ENCODE data around the gene SACS. TPM values are rescaled to one million over a fixed set of nuclear protein-coding genes. Genes with fewer than 3 reads are reported as not detected.

SACS gene
- polyA plus RNA-seq, 1 donor, result 12.2 TPM

GRCh38 chr13:23367907-23368306, 65.6 kb downstream of the SACS start:
- DNase-seq, result no peak

- no peak for DNase-seq
Measured at GRCh38 chr13:23365652-23366051, 67.8 kb downstream of the SACS start.

- DNase-seq, result no peak
Measured at GRCh38 chr13:23359882-23360281, 73.6 kb downstream of the SACS start.

- no peak for DNase-seq
Measured at GRCh38 chr13:23357349-23357748, 76.2 kb downstream of the SACS start.

- DNase-seq, result no peak
Measured at GRCh38 chr13:23356368-23356767, 77.1 kb downstream of the SACS start.

- DNase-seq, result no peak
Measured at GRCh38 chr13:23354520-23354919, 79.0 kb downstream of the SACS start.

- DNase-seq, result no peak
Measured at GRCh38 chr13:23352161-23352560, 81.3 kb downstream of the SACS start.

- no peak for DNase-seq
Measured at GRCh38 chr13:23350009-23350408, 83.5 kb downstream of the SACS start.

GRCh38 chr13:23349161-23349897, 84.2 kb downstream of the SACS start:
- DNase-seq, result no peak

- DNase-seq, result no peak
Measured at GRCh38 chr13:23348262-23349127, 85.0 kb downstream of the SACS start.

GRCh38 chr13:23347601-23348000, 85.9 kb downstream of the SACS start:
- DNase-seq, result no peak

- no peak for DNase-seq
Measured at GRCh38 chr13:23344931-23345595, 88.4 kb downstream of the SACS start.

- no peak for DNase-seq
Measured at GRCh38 chr13:23339225-23339624, 94.3 kb downstream of the SACS start.

- DNase-seq, result no peak
Measured at GRCh38 chr13:23330356-23330755, 103.1 kb downstream of the SACS start.

GRCh38 chr13:23325191-23325590, 108.3 kb downstream of the SACS start:
- no peak for DNase-seq

- DNase-seq, result no peak
Measured at GRCh38 chr13:23323946-23324709, 109.4 kb downstream of the SACS start.

- no peak for DNase-seq
Measured at GRCh38 chr13:23322353-23323336, 110.9 kb downstream of the SACS start.

- DNase-seq, result no peak
Measured at GRCh38 chr13:23321535-23322241, 111.8 kb downstream of the SACS start.

GRCh38 chr13:23320926-23321534, 112.5 kb downstream of the SACS start:
- no peak for DNase-seq

- no peak for DNase-seq
Measured at GRCh38 chr13:23319883-23320224, 113.6 kb downstream of the SACS start.
